KMS-11 (cell line): ENCODE results near the gene SEPSECS.

Experiments used
- H2AFZ ChIP-seq: fragments of 200-600 bp; sonication (generic); 2 replicates; pipeline ENCODE4 v1.6.1; 2016; ENCODE audit warnings: antibody characterized with exemption, mixed run types, low read depth
- H3K27ac ChIP-seq: fragments of 200-600 bp; sonication (generic); 2 replicates; pipeline ENCODE4 v1.6.1; 2016; ENCODE audit warnings: mild to moderate bottlenecking, mixed run types
- H3K27me3 ChIP-seq: fragments of 200-600 bp; sonication (generic); 2 replicates; pipeline ENCODE4 v1.6.1; 2017; ENCODE audit warnings: mild to moderate bottlenecking, low read depth, mixed run types, moderate library complexity; ENCODE audit not compliant: insufficient read depth
- H3K36me3 ChIP-seq: fragments of 200-600 bp; sonication (generic); 2 replicates; pipeline ENCODE4 v1.6.1; 2017; ENCODE audit warnings: mild to moderate bottlenecking, mixed run types; ENCODE audit not compliant: insufficient read depth
- H3K4me1 ChIP-seq: fragments of 200-600 bp; sonication (generic); 2 replicates; pipeline ENCODE4 v1.6.1; 2016; ENCODE audit warnings: mild to moderate bottlenecking, low read depth, mixed run types; ENCODE audit not compliant: poor library complexity, severe bottlenecking
- H3K4me2 ChIP-seq: fragments of 200-600 bp; sonication (generic); 2 replicates; pipeline ENCODE4 v1.7.0; 2016; ENCODE audit warnings: mild to moderate bottlenecking, mixed run types
- H3K4me3 ChIP-seq: fragments of 200-600 bp; sonication (generic); IDR thresholded peaks from 2 replicates; pipeline ENCODE4 v1.6.1; 2017; ENCODE audit warnings: low read depth, low read length, mixed read lengths; ENCODE audit not compliant: insufficient read depth
- H3K79me2 ChIP-seq: fragments of 200-600 bp; sonication (generic); 2 replicates; pipeline ENCODE4 v1.6.1; 2016; ENCODE audit warnings: low read depth, mixed run types; ENCODE audit not compliant: insufficient read depth
- H3K9ac ChIP-seq: fragments of 200-600 bp; sonication (generic); 2 replicates; pipeline ENCODE4 v1.6.1; 2016; ENCODE audit warnings: mild to moderate bottlenecking, mixed run types
- H4K20me1 ChIP-seq: fragments of 200-600 bp; sonication (generic); 2 replicates; pipeline ENCODE4 v1.6.1; 2016; ENCODE audit warnings: mild to moderate bottlenecking, mixed run types; ENCODE audit not compliant: insufficient read depth
- CTCF ChIP-seq: fragments of 200-600 bp; sonication (generic); conservative IDR thresholded peaks from 2 replicates; pipeline ENCODE4 v1.6.1; 2017; ENCODE audit warnings: low read depth, mild to moderate bottlenecking, antibody characterized with exemption, low read length, moderate library complexity, mixed read lengths

The SEPSECS gene

GRCh38 chr4:25162566-25162965 is 2.3 kb upstream of the SEPSECS start:
- H3K9ac ChIP-seq: no peak overlapping the region
- no peaks in the 10 kb centered on the region for H3K27me3 ChIP-seq
- H3K4me3 ChIP-seq: no peak overlapping the region
- no peaks in the 10 kb centered on the region for H3K79me2 ChIP-seq
- H3K36me3 ChIP-seq: no peaks in the 10 kb centered on the region
- H3K4me1 ChIP-seq: peaks cover 18% of the 10 kb centered on the region
- H3K27ac ChIP-seq: no peak overlapping the region
- H2AFZ ChIP-seq: no peak overlapping the region
- no peak for TF ChIP-seq CTCF
- H3K4me2 ChIP-seq: peak overlapping the region; percentile 86; the same call in 1 of the 2 replicates
- H4K20me1 ChIP-seq: no peaks in the 10 kb centered on the region

DNA sequence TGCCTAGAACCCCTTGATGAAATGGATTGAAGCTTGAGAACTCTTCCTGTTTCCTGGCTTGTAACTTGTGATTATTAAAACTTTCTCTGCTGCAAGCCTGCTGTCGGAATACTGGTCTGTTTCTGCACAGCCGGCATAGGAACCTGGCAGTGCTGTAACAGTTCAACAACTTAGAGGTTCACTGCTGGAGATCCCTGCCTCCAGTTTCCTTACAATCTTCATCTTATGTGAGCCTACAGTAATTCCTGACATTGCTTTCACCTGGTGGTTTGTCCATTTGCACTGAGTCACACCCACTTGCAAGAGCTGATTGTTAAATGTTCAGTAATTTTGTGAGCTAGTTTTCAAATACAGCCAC is 1.3 kb upstream of the SEPSECS start:
- no peak overlapping the region for H3K4me3 ChIP-seq
- no peak for TF ChIP-seq CTCF
- H3K27ac ChIP-seq: peak overlapping the region; percentile 86; the same call in 1 of the 2 replicates

DNA sequence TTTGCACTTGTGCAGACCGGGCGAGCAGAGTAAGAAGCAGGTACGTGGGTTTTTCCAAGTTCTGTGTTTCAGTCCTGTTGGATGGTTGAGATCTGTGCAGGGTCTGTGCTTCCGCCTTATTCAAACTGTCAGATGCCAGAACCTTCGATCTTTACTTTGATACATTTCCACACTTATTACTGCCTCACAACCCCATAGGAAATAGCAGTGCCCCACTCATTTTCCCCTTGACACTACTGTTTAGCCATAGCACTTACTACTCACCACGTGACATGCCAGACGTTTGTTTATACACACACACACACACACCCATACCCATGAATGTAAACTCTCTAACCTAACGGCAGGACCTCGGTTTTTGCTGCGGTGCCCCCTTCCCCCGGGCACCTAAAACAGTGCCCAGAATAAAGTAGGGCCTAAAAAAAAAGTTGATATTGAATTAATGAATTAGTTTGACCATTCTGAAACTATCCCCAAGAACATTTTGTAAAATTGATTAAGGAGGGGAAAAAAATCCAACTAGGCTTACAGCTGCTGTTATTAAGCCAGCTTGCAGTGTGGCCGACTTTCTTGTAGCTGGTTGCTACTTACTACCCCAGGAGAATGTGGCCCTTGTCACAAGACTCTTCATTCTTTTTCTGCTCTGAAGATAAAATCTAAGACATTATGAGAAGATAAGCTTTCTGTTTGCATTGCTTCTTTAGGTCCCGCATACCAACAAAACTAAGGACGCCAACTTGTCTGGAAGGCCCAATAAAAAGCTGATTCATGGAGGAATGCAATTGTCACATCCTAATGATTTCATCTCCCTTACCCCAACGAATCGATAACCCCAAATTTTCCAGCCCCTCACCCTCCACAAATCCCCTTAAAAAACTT is 704 bp upstream of the SEPSECS start:
- Histone ChIP-seq H3K4me2 (peak overlapping the region; percentile 86), H4K20me1 (no peaks in the 10 kb centered on the region), H2AFZ (peak overlapping the region; percentile 79; the same call in 1 of the 2 replicates), H3K79me2 (no peaks in the 10 kb centered on the region), H3K27me3 (no peaks in the 10 kb centered on the region), H3K36me3 (no peaks in the 10 kb centered on the region), H3K4me3 (no peak overlapping the region), H3K4me1 (peaks cover 18% of the 10 kb centered on the region), H3K9ac (peak overlapping the region; percentile 81; the same call in 1 of the 2 replicates), H3K27ac (peak overlapping the region; percentile 86)
- TF ChIP-seq CTCF: no peak

More for the DNA sequence above, 1.3 kb upstream of the SEPSECS start:
- Histone ChIP-seq H3K27me3 (no peaks in the 10 kb centered on the region), H2AFZ (peak overlapping the region; percentile 79; the same call in 1 of the 2 replicates), H3K36me3 (no peaks in the 10 kb centered on the region), H4K20me1 (no peaks in the 10 kb centered on the region), H3K79me2 (no peaks in the 10 kb centered on the region), H3K4me2 (peak overlapping the region; percentile 86), H3K4me1 (peaks cover 18% of the 10 kb centered on the region), H3K9ac (peak overlapping the region; percentile 81; the same call in 1 of the 2 replicates)

DNA sequence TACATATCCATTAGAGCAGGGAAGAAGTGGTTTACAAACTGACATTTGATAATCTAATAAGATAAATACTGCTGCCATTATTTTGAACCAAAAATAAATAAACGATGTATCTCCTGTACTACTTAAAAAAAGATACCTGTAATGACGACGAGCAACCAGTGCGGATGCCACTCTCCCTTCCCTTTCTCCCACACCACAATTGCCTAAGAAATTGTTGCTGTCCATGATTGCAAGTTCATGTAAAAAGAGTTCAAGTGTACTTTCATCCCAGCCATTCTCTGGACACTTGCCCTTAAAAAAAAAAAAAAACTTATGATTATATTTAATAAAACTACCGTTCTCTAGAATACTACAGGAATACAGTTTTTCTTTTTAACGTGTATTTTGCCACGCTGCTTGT is 1.4 kb downstream of the SEPSECS start:
- Histone ChIP-seq H3K9ac (no peak overlapping the region), H3K4me2 (no peak overlapping the region), H3K79me2 (no peaks in the 10 kb centered on the region)

More for the DNA sequence above, 1.4 kb downstream of the SEPSECS start:
- no peak overlapping the region for H3K27ac ChIP-seq
- no peaks in the 10 kb centered on the region for H3K27me3 ChIP-seq
- H3K4me3 ChIP-seq: no peak overlapping the region
- no peak overlapping the region for H2AFZ ChIP-seq
- no peaks in the 10 kb centered on the region for H4K20me1 ChIP-seq
- TF ChIP-seq CTCF: no peak
- no peaks in the 10 kb centered on the region for H3K36me3 ChIP-seq
- peaks cover 18% of the 10 kb centered on the region for H3K4me1 ChIP-seq
